ENCODE results near the gene MTF2. TPM values are rescaled to one million over a fixed set of nuclear protein-coding genes. Genes with fewer than 3 reads are reported as not detected.

The MTF2 gene
- total RNA-seq, 1 experiment from 2014 or later, result 110 TPM

- H2BK12ac ChIP-seq (ENCODE audit: insufficient read length, low read depth, low read length), result no peak overlapping the region
- no peak overlapping the region for H3K18ac ChIP-seq (ENCODE audit: insufficient read length, low read depth, low read length)
- Mint-ChIP-seq H3K4me3 (no peak overlapping the region), H3K9me3 (no peaks in the 10 kb centered on the region), H3K36me3 (ENCODE audit: insufficient read depth in 1 of 3, low read depth in 3 of 3) (peaks cover 17 to 40% (median 36%) of the 10 kb centered on the region in 3 experiments; a peak in 6 of 7 replicates), H3K4me1 (no peaks in the 10 kb centered on the region), H3K27me3 (ENCODE audit: low read depth) (no peaks in the 10 kb centered on the region), H3K27ac (no peak overlapping the region)
- H3K4me1 ChIP-seq (ENCODE audit: insufficient read depth, low read length), result no peaks in the 10 kb centered on the region
- no peak overlapping the region for H3K14ac ChIP-seq (ENCODE audit: insufficient read depth, low read length)
- H3K9me3 ChIP-seq (ENCODE audit: control insufficient read depth, low read depth, low read length), result no peaks in the 10 kb centered on the region
- H2AK5ac ChIP-seq (ENCODE audit: insufficient read length, low read length), result no peak overlapping the region
- H4K91ac ChIP-seq (ENCODE audit: insufficient read length, low read depth, low read length), result no peak overlapping the region
- no peak overlapping the region for H4K5ac ChIP-seq (ENCODE audit: insufficient read length, low read depth, low read length)
- H2BK15ac ChIP-seq (ENCODE audit: low read depth, low read length), result no peak overlapping the region
- H2BK120ac ChIP-seq (ENCODE audit: low read depth, low read length, poor library complexity, severe bottlenecking), result no peak overlapping the region
- no peaks in the 10 kb centered on the region for H3K79me2 ChIP-seq (ENCODE audit: insufficient read depth, low read length)
- no peak overlapping the region for H4K8ac ChIP-seq (replicated peaks; ENCODE audit: insufficient read length, low read depth, low read length)
- no peak overlapping the region for H3K4ac ChIP-seq (ENCODE audit: low read depth, low read length)
- H3T11ph ChIP-seq (ENCODE audit: low read length), result no peak overlapping the region
- H4K20me1 ChIP-seq (ENCODE audit: control insufficient read depth, insufficient read depth, insufficient read length), result no peaks in the 10 kb centered on the region
- H3K9ac ChIP-seq (ENCODE audit: extremely low read depth, insufficient read length, low read length), result no peak overlapping the region
- H3K4me2 ChIP-seq (ENCODE audit: insufficient read depth, insufficient read length, low read length), result no peak overlapping the region
- no peak overlapping the region for H2AFZ ChIP-seq (ENCODE audit: low read length)
- peaks cover 4% of the 10 kb centered on the region for H3K79me1 ChIP-seq (ENCODE audit: insufficient read depth, low read depth, low read length, poor library complexity, severe bottlenecking)
- no peak overlapping the region for H2BK20ac ChIP-seq (ENCODE audit: low read depth, low read length, poor library complexity, severe bottlenecking)
- TF ChIP-seq CTCF (conservative IDR thresholded peaks at IDR 0.05), result no peak
- H3K23ac ChIP-seq (ENCODE audit: insufficient read length, low read depth, low read length), result no peak overlapping the region
- no peak overlapping the region for H2BK5ac ChIP-seq (ENCODE audit: insufficient read length, low read length)
- no peaks in the 10 kb centered on the region for H3K23me2 ChIP-seq (ENCODE audit: insufficient read length, low read depth, low read length, poor library complexity, severe bottlenecking)
- DNase-seq, result no peak
- no peaks in the 10 kb centered on the region for H3K27me3 ChIP-seq (ENCODE audit: insufficient read depth, low read length)
- H3K27ac ChIP-seq (ENCODE audit: insufficient read length, low read depth, low read length), result no peak overlapping the region
- no peak overlapping the region for H3K56ac ChIP-seq (ENCODE audit: insufficient read length, low read depth, low read length)
Measured at GRCh38 chr1:93132638-93133037, 53.6 kb downstream of the MTF2 start.
